ENCODE results near the gene ANO10. TPM values are rescaled to one million over a fixed set of nuclear protein-coding genes. Genes with fewer than 3 reads are reported as not detected.

The ANO10 gene
- total and polyA plus RNA-seq, 8 donors, result 30.3 to 52.2 (median 35.4) TPM

DNA sequence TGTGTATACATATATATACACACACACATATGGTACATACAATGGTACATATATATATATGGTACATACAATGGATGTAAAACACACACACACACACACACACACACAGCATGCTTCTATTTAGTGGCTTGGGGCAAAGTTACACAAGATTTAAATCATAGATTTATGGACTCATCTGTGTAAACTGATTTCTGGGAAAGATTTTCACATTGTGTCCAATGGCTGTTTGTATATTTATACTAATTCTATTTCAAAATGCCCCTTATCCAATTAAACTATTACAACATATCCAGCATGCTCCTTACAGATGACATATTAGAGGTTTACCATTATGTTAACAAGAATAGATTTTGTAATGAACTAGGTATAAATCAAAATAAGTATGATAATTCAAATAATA is 94.9 kb downstream of the ANO10 start:
- Histone ChIP-seq H3K9me3 (peaks cover 0 to 7% of the 10 kb centered on the region in 2 donors), H3K4me3 (no peak overlapping the region), H3K27ac (no peak overlapping the region), H3K4me1 (no peaks in the 10 kb centered on the region), H3K27me3 (no peaks in the 10 kb centered on the region), H3K36me3 (peaks cover 0 to 6% of the 10 kb centered on the region in 2 donors)
- TF ChIP-seq, protein P1, sequence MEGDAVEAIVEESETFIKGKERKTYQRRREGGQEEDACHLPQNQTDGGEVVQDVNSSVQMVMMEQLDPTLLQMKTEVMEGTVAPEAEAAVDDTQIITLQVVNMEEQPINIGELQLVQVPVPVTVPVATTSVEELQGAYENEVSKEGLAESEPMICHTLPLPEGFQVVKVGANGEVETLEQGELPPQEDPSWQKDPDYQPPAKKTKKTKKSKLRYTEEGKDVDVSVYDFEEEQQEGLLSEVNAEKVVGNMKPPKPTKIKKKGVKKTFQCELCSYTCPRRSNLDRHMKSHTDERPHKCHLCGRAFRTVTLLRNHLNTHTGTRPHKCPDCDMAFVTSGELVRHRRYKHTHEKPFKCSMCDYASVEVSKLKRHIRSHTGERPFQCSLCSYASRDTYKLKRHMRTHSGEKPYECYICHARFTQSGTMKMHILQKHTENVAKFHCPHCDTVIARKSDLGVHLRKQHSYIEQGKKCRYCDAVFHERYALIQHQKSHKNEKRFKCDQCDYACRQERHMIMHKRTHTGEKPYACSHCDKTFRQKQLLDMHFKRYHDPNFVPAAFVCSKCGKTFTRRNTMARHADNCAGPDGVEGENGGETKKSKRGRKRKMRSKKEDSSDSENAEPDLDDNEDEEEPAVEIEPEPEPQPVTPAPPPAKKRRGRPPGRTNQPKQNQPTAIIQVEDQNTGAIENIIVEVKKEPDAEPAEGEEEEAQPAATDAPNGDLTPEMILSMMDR (IDR thresholded peaks at IDR 0.05), result no peak
- ATAC-seq (no peak), DNase-seq (no peak)
- intact Hi-C loops (cut with DNase I), result no loop called here

DNA sequence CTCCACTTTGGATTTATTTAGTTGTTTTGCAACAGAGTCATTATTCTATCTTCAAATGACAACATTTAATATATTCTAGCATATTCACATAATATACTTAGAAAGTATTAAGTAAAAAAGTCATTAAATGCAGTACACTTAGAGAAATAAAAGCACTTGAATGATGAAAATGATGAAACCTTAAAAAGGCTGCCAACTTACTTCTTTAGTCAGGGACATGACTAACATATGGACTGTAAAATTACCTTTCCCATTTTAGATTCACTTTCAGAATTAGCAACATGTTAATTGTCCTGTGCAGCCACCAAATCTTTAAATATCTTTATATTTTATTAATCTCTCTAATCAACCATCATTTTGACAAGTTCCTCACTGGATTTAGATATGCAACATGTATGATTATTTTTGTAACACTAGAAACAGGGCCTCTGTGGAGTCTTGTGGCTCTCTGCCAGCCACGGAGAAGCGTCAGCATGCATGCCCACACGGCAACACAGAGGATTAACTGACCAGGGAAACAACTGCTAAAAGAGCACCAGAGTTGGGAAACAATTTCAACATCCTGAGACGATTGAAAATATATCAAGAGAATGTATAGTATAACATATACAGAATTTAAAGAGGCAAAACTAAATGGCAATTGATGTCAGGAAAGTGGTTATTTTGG is 95.7 kb downstream of the ANO10 start:
- TF ChIP-seq, protein P1 (IDR thresholded peaks at IDR 0.05), result no peak

DNA sequence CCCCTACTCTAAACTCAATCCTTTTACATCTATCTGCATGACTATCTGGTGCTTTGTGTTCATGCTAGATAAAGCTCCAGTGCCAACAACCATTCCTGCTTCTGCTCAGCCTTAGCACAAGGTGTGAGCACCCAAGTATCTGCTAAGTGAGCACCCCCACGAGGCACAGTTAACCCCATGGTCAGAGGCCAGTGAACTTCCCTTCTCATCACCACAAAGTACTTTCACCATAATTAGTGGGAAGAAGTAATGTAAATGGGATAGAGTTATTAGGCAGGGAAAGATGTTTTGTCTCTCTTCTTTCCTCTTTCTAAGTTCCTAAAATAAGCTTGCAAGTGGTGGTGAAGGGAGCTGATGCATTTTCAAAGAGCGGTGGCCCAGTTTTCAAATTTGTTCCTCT is 96.4 kb downstream of the ANO10 start:
- peaks cover 0 to 6% of the 10 kb centered on the region in 2 donors for H3K36me3 ChIP-seq
- intact Hi-C loops (cut with DNase I), result no loop called here
- ATAC-seq, result no peak

More for the DNA sequence above, 95.7 kb downstream of the ANO10 start:
- peaks cover 0 to 6% of the 10 kb centered on the region in 2 donors for H3K36me3 ChIP-seq
- H3K4me3 ChIP-seq, result no peak overlapping the region
- H3K9me3 ChIP-seq, result peaks cover 0 to 7% of the 10 kb centered on the region in 2 donors
- H3K27me3 ChIP-seq, result no peaks in the 10 kb centered on the region
- ATAC-seq (no peak), DNase-seq (no peak)
- no peaks in the 10 kb centered on the region for H3K4me1 ChIP-seq
- no peak overlapping the region for H3K27ac ChIP-seq
- intact Hi-C loops (cut with DNase I), result no loop called here

DNA sequence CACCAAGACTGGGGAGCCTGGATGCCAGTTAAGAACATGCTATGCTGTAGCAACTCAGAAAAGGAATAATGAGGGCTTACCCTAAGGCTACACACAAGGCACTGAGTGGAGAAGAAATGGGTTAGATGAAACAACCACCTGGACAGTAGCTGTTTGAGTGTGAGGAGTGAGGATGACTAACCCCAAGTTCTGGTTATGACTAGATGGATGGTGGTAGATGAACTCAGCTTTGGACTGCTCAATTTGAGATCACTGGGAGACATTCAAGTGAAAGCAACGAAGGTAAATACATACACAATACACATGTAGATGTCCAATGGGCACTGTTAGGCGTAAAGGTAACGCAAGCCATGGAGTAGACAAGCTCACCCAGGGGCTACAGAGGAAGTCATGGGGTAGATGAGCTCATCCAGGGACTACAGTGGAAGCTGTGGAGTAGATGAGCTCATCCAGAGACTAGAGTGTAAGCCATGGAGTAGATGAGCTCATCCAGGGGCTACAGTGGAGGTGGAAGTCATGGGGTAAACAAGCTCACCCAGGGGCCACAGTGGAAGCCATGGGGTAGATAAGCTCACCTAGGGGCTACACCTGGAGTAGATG is 98.3 kb downstream of the ANO10 start:
- no peak overlapping the region for H3K27ac ChIP-seq
- TF ChIP-seq, protein P1 (IDR thresholded peaks at IDR 0.05), result no peak
- ATAC-seq, result no peak

More for the DNA sequence above, 96.4 kb downstream of the ANO10 start:
- no peak for DNase-seq
- Histone ChIP-seq H3K27me3 (no peaks in the 10 kb centered on the region), H3K9me3 (peaks cover 0 to 7% of the 10 kb centered on the region in 2 donors), H3K27ac (no peak overlapping the region), H3K4me3 (no peak overlapping the region), H3K4me1 (no peaks in the 10 kb centered on the region)
- TF ChIP-seq, protein P1 (IDR thresholded peaks at IDR 0.05), result no peak

DNA sequence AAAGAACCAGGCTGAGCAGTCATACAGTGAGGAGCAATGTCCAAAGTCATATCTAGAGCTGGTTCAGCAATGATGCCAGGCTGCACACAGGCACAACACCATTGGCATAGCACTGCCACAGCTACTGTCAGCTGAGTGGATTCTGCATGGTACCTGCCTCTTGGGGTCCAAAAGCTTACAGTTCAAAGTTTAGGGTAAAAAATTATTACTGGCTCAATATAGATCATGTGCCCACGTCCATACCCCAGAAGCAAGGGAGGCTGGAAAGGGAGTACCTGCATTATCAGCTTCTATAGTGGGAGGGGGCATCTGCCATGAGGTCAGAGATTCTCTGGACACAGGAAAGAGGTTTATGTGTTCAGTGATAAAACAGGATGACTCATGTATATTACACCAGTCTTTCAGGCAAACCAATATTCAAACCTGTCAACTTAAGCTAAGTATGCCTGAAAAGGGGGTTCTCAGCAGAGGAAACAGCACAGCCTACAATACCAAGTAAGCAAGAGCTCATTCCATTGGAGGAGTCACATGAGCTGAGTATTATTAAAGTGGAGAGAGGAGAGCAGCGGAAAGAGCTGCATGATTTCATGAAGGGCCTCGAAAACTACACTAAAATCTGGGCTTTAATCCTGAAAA is 99.0 kb downstream of the ANO10 start:
- no peak for ATAC-seq
- H3K27ac ChIP-seq, result no peak overlapping the region
- TF ChIP-seq, protein P1 (IDR thresholded peaks at IDR 0.05), result no peak
- no peaks in the 10 kb centered on the region for H3K4me1 ChIP-seq
- H3K4me3 ChIP-seq, result no peak overlapping the region
- H3K27me3 ChIP-seq, result no peaks in the 10 kb centered on the region
- H3K9me3 ChIP-seq, result peaks cover 0 to 20% of the 10 kb centered on the region in 2 donors
- no peak for DNase-seq
- no peaks in the 10 kb centered on the region for H3K36me3 ChIP-seq
- intact Hi-C loops (cut with DNase I), result no loop called here

More for the DNA sequence above, 98.3 kb downstream of the ANO10 start:
- H3K27me3 ChIP-seq, result no peaks in the 10 kb centered on the region
- H3K4me3 ChIP-seq, result no peak overlapping the region
- intact Hi-C loops (cut with DNase I), result no loop called here
- H3K9me3 ChIP-seq, result peaks cover 0 to 17% of the 10 kb centered on the region in 2 donors
- no peak for DNase-seq
- H3K36me3 ChIP-seq, result peaks cover 0 to 2% of the 10 kb centered on the region in 2 donors
- H3K4me1 ChIP-seq, result no peaks in the 10 kb centered on the region

Measured in left lung (tissue), 10 donors.